Esophagus squamous epithelium (tissue), 5 donors: Measurements from ENCODE around the gene ANKRD28. TPM values are rescaled to one million over a fixed set of nuclear protein-coding genes. Genes with fewer than 3 reads are reported as not detected.
A peak's percentile ranks its signal among the peaks of the same experiment; 100 is the strongest.

Experiments used
- DNase-seq: peaks from one replicate; lab custom pipeline; 2025; lab: John Stamatoyannopoulos, UW
- H3K27ac ChIP-seq, 4 donors: fragments of 200-600 bp; sonication (generic); one replicate each; pipeline ENCODE4 v1.5.1; 2016 to 2019; ENCODE audit warnings: mild to moderate bottlenecking in 1 of 4
- H3K27me3 ChIP-seq, 4 donors: fragments of 200-600 bp; sonication (generic); 1 replicate in 3 of 4; 2 replicates in 1 of 4; pipeline versions ENCODE4 v1.5.1 to v1.6.0; 2017 to 2021; ENCODE audit warnings: antibody characterized with exemption in 1 of 4
- H3K36me3 ChIP-seq, 3 donors: fragments of 200-600 bp; sonication (generic); one replicate each; pipeline ENCODE4 v1.5.1; 2016 to 2019
- H3K4me1 ChIP-seq, 3 donors: fragments of 200-600 bp; sonication (generic); one replicate each; pipeline ENCODE4 v1.5.1; 2017 to 2019
- H3K4me3 ChIP-seq, 4 donors: fragments of 200-600 bp; sonication (generic); 1 replicate in 3 of 4; 2 replicates in 1 of 4; pipeline ENCODE4 v1.5.1; 2016 to 2019; ENCODE audit warnings: mild to moderate bottlenecking in 2 of 4, moderate library complexity in 1 of 4
- H3K9me3 ChIP-seq, 3 donors: fragments of 200-600 bp; sonication (generic); one replicate each; pipeline ENCODE4 v1.5.1; 2016 to 2019
- CTCF ChIP-seq, 6 experiments: fragments of 450-650 bp in 4 of 6; fragments of 200-600 bp in 2 of 6; sonication (generic) in 2 of 6; IDR thresholded peaks; one replicate each; pipeline ENCODE4 v1.5.1; 2016 to 2019; ENCODE audit warnings: antibody characterized with exemption in 6 of 6, mild to moderate bottlenecking in 4 of 6, moderate library complexity in 4 of 6
- POLR2A ChIP-seq, 4 donors: fragments of 450-650 bp; IDR thresholded peaks; one replicate each; pipeline ENCODE4 v1.6.1; 2017; ENCODE audit warnings: antibody characterized with exemption in 4 of 4, mild to moderate bottlenecking in 4 of 4, moderate library complexity in 3 of 4
- WGBS, 2 donors: methylation state at CpG; one replicate each; pipeline ENCODE4 v1.1.5; 2018; 5-methylcytosine and 5-hydroxymethylcytosine counted together
- intact Hi-C: fragments of 100-400 bp; cut with DNase I; formaldehyde crosslinking; loops from one replicate; pipeline ENCODE4 v1.15.0; 2022
- total RNA-seq, 4 donors: library from RNA; depleted of rRNA; stranded (reverse); fragments of >200 nt; gene quantifications; one replicate each; pipeline ENCODE4 v1.1.0, GENCODE V29; 2016
- donor health status: DM: yes; HTN: yes; CAD: no.

ANKRD28 gene
- total RNA-seq, 4 donors from 2014 or later = 20.8 to 49.6 (median 31.8) TPM

- intact Hi-C loops = no loop called here
Measured at GRCh38 chr3:15636028-15636709, 161.6 kb downstream of the ANKRD28 start.

GRCh38 chr3:15635121-15635661 lies 162.6 kb downstream of the ANKRD28 start:
- Histone ChIP-seq H3K9me3 (no peaks in the 10 kb centered on the region), H3K4me3 (no peak overlapping the region), H3K4me1 (peaks cover 20 to 54% (median 38%) of the 10 kb centered on the region in 3 donors), H3K36me3 (no peaks in the 10 kb centered on the region), H3K27ac (peak overlapping the region; percentile 41 to 73 (median 64)), H3K27me3 (no peaks in the 10 kb centered on the region)
- TF ChIP-seq POLR2A (IDR thresholded peaks at IDR 0.05) (no peak), CTCF (IDR thresholded peaks at IDR 0.05) (no peak)
- WGBS, 2 donors = 63 to 68% methylated on average over 9 to 13 of the region's 13 CpGs
- intact Hi-C loops = no loop called here
- DNase-seq = no peak

More at GRCh38 chr3:15636028-15636709, 161.6 kb downstream of the ANKRD28 start:
- no peak for DNase-seq
- H3K4me1 ChIP-seq = peaks cover 20 to 44% (median 31%) of the 10 kb centered on the region in 3 donors
- TF ChIP-seq POLR2A (IDR thresholded peaks at IDR 0.05) = no peak
- TF ChIP-seq CTCF (IDR thresholded peaks at IDR 0.05) = no peak
- 56 to 57% methylated on average over 10 to 12 of the region's 14 CpGs for WGBS, 2 donors
- H3K4me3 ChIP-seq = peak overlapping the region in 1 of 4 donors; percentile 22
- H3K27ac ChIP-seq = peak overlapping the region; percentile 41 to 73 (median 64)
- H3K9me3 ChIP-seq = no peaks in the 10 kb centered on the region
- H3K27me3 ChIP-seq = no peaks in the 10 kb centered on the region
- H3K36me3 ChIP-seq = no peaks in the 10 kb centered on the region

- Histone ChIP-seq H3K27ac (peak overlapping the region in 3 of 4 donors; percentile 55 to 73 (median 72)), H3K4me3 (no peak overlapping the region), H3K36me3 (no peaks in the 10 kb centered on the region), H3K9me3 (no peaks in the 10 kb centered on the region), H3K4me1 (peaks cover 20 to 54% (median 38%) of the 10 kb centered on the region in 3 donors), H3K27me3 (no peaks in the 10 kb centered on the region)
- intact Hi-C loops = loop anchor here (5.0 kb wide), 1 partner anchor 178 kb away; no protein-coding TSS in a partner anchor
- 73 to 74% methylated on average over 2 of the region's 2 CpGs for WGBS, 2 donors
- TF ChIP-seq CTCF (IDR thresholded peaks at IDR 0.05) (no peak), POLR2A (IDR thresholded peaks at IDR 0.05) (no peak)
- no peak for DNase-seq
Measured at GRCh38 chr3:15634671-15635070, 163.1 kb downstream of the ANKRD28 start.

- H3K27me3 ChIP-seq = no peaks in the 10 kb centered on the region
- H3K9me3 ChIP-seq = no peaks in the 10 kb centered on the region
- H3K4me3 ChIP-seq = no peak overlapping the region
- intact Hi-C loops = loop anchor here (5.0 kb wide), 1 partner anchor 178 kb away; no protein-coding TSS in a partner anchor
- H3K4me1 ChIP-seq = peaks cover 20 to 54% (median 38%) of the 10 kb centered on the region in 3 donors
- TF ChIP-seq POLR2A (IDR thresholded peaks at IDR 0.05) = no peak
- TF ChIP-seq CTCF (IDR thresholded peaks at IDR 0.05) = no peak
- WGBS, 2 donors = 36 to 44% methylated on average over 4 of the region's 4 CpGs
- peak overlapping the region in 3 of 4 donors; percentile 55 to 73 (median 72) for H3K27ac ChIP-seq
- no peaks in the 10 kb centered on the region for H3K36me3 ChIP-seq
- DNase-seq = no peak
Measured at GRCh38 chr3:15633766-15634598, 163.8 kb downstream of the ANKRD28 start.
